ENCODE measurements around the gene AGO1. TPM values are rescaled to one million over a fixed set of nuclear protein-coding genes. Genes with fewer than 3 reads are reported as not detected.
"Not testable (repeated sequence)": the region's sequence is repeated elsewhere in the genome, so short reads cannot be mapped to it uniquely, and the experiment has no call there.

The AGO1 gene
- total and polyA plus RNA-seq, 2 of the 13 experiments (the other 11 are each of a cell fraction or from before 2014, with no cell fraction given), result 9.2 to 18.6 TPM

GRCh38 chr1:35869245-35869950, 13.6 kb upstream of the AGO1 start:
- intact Hi-C loops (cut with micrococcal nuclease; ENCODE audit: unreplicated experiment); BruUV-seq (replicated peaks); in situ Hi-C loops (cut with HindIII; ENCODE audit: extremely low pct_ligation_motif_present, low pct_unique_long_range_greater_than_20kb); H4K20me1 ChIP-seq (ENCODE audit: insufficient read depth, low read length); H3K27ac ChIP-seq (ENCODE audit: extremely low read length, insufficient read depth, low read length); H3K36me3 ChIP-seq (replicated peaks in 1 of 2; ENCODE audit: control insufficient read depth in 1 of 2, insufficient read depth in 2 of 2, low read length in 2 of 2); DNase-seq (ENCODE audit: low spot score); H3K4me2 ChIP-seq (ENCODE audit: low read depth, low read length); H3K4me3 ChIP-seq (replicated peaks in 1 of 3; ENCODE audit: insufficient read depth in 1 of 3, low read depth in 2 of 3, low read length in 3 of 3); H3K27me3 ChIP-seq (ENCODE audit: control insufficient read depth in 1 of 2, insufficient read depth in 2 of 2, low read length in 2 of 2); ATAC-seq; CTCF ChIA-PET (ENCODE audit: low intra/inter-chr PET ratio, low total read pairs); H3K79me2 ChIP-seq (ENCODE audit: insufficient read depth, low read length); FAIRE-seq; H3K9ac ChIP-seq (ENCODE audit: insufficient read depth, low read depth, low read length); H3K9me3 ChIP-seq (ENCODE audit: low read length): not testable (repeated sequence)
- TF ChIP-seq ZBTB38 (CRISPR knock-in tag; IDR thresholded peaks at IDR 0.05), result peak; percentile 19; the same call in 1 of the 2 replicates
- TF ChIP-seq, protein P1, sequence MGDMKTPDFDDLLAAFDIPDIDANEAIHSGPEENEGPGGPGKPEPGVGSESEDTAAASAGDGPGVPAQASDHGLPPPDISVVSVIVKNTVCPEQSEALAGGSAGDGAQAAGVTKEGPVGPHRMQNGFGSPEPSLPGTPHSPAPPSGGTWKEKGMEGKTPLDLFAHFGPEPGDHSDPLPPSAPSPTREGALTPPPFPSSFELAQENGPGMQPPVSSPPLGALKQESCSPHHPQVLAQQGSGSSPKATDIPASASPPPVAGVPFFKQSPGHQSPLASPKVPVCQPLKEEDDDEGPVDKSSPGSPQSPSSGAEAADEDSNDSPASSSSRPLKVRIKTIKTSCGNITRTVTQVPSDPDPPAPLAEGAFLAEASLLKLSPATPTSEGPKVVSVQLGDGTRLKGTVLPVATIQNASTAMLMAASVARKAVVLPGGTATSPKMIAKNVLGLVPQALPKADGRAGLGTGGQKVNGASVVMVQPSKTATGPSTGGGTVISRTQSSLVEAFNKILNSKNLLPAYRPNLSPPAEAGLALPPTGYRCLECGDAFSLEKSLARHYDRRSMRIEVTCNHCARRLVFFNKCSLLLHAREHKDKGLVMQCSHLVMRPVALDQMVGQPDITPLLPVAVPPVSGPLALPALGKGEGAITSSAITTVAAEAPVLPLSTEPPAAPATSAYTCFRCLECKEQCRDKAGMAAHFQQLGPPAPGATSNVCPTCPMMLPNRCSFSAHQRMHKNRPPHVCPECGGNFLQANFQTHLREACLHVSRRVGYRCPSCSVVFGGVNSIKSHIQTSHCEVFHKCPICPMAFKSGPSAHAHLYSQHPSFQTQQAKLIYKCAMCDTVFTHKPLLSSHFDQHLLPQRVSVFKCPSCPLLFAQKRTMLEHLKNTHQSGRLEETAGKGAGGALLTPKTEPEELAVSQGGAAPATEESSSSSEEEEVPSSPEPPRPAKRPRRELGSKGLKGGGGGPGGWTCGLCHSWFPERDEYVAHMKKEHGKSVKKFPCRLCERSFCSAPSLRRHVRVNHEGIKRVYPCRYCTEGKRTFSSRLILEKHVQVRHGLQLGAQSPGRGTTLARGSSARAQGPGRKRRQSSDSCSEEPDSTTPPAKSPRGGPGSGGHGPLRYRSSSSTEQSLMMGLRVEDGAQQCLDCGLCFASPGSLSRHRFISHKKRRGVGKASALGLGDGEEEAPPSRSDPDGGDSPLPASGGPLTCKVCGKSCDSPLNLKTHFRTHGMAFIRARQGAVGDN (CRISPR knock-in tag; IDR thresholded peaks at IDR 0.05), result peak; percentile 16; the same call in 1 of the 2 replicates
- TF ChIP-seq, protein P2, sequence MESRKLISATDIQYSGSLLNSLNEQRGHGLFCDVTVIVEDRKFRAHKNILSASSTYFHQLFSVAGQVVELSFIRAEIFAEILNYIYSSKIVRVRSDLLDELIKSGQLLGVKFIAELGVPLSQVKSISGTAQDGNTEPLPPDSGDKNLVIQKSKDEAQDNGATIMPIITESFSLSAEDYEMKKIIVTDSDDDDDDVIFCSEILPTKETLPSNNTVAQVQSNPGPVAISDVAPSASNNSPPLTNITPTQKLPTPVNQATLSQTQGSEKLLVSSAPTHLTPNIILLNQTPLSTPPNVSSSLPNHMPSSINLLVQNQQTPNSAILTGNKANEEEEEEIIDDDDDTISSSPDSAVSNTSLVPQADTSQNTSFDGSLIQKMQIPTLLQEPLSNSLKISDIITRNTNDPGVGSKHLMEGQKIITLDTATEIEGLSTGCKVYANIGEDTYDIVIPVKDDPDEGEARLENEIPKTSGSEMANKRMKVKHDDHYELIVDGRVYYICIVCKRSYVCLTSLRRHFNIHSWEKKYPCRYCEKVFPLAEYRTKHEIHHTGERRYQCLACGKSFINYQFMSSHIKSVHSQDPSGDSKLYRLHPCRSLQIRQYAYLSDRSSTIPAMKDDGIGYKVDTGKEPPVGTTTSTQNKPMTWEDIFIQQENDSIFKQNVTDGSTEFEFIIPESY (CRISPR knock-in tag; IDR thresholded peaks at IDR 0.05), result 0 out of 2 replicates have a peak, but pooled peaks have one; percentile 36
- TF ChIP-seq, protein P3, sequence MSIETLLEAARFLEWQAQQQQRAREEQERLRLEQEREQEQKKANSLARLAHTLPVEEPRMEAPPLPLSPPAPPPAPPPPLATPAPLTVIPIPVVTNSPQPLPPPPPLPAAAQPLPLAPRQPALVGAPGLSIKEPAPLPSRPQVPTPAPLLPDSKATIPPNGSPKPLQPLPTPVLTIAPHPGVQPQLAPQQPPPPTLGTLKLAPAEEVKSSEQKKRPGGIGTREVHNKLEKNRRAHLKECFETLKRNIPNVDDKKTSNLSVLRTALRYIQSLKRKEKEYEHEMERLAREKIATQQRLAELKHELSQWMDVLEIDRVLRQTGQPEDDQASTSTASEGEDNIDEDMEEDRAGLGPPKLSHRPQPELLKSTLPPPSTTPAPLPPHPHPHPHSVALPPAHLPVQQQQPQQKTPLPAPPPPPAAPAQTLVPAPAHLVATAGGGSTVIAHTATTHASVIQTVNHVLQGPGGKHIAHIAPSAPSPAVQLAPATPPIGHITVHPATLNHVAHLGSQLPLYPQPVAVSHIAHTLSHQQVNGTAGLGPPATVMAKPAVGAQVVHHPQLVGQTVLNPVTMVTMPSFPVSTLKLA (IDR thresholded peaks at IDR 0.05), result 0 out of 2 replicates have a peak, but pooled peaks have one; percentile 11
- Histone ChIP-seq H3K4me1 (ENCODE audit: insufficient read depth, low read length) (peaks cover 11% of the 10 kb centered on the region), H2AFZ (ENCODE audit: low read length) (peak overlapping the region; percentile 27)
- POLR2A ChIA-PET, result interaction anchor here (0.6 kb wide), 1 partner anchor 99 kb away, joined by 4 read pairs; the partner anchor contains the start of gene CLSPN
- 71% methylated on average over 31 of the region's 34 CpGs for WGBS (ENCODE audit: low lambda C conversion rate)
